Ascending aorta (tissue), 2 donors: ENCODE measurements around the gene ARHGEF7. TPM values are rescaled to one million over a fixed set of nuclear protein-coding genes. Genes with fewer than 3 reads are reported as not detected.

ENCODE experiments used
- DNase-seq, 2 donors: peaks; one replicate each; pipeline ENCODE4 v3.0.0-alpha.2; 2019; ENCODE audit warnings: low spot score in 2 of 2
- H3K27ac ChIP-seq, 2 donors: fragments of 200-600 bp; sonication (generic); one replicate each; pipeline ENCODE4 v1.5.1; 2016 to 2017; ENCODE audit warnings: mild to moderate bottlenecking in 1 of 2
- H3K27me3 ChIP-seq: fragments of 200-600 bp; sonication (generic); one replicate; pipeline ENCODE4 v1.5.1; 2017
- H3K36me3 ChIP-seq, 2 donors: fragments of 200-600 bp; sonication (generic); one replicate each; pipeline ENCODE4 v1.5.1; 2016
- H3K4me1 ChIP-seq, 2 donors: fragments of 200-600 bp; sonication (generic); one replicate each; pipeline ENCODE4 v1.5.1; 2016 to 2017; ENCODE audit warnings: mild to moderate bottlenecking in 1 of 2
- H3K4me3 ChIP-seq, 2 donors: fragments of 200-600 bp; sonication (generic); one replicate each; pipeline ENCODE4 v1.5.1; 2016 to 2017; ENCODE audit warnings: mild to moderate bottlenecking in 1 of 2
- H3K9me3 ChIP-seq, 2 donors: fragments of 200-600 bp; sonication (generic); one replicate each; pipeline ENCODE4 v1.5.1; 2016
- intact Hi-C: fragments of 100-400 bp; cut with DNase I; formaldehyde crosslinking; loops from one replicate; pipeline ENCODE4 v1.15.1; 2023
- total RNA-seq: library from RNA; depleted of rRNA; stranded (reverse); fragments of >200 nt; gene quantifications from one replicate; pipeline ENCODE4 v1.1.0, GENCODE V29; 2016
- TF ChIP-seq, protein P1 (sequence below), 3 experiments: fragments of 200-600 bp in 2 of 3; fragments of 450-650 bp in 1 of 3; sonication (generic) in 2 of 3; IDR thresholded peaks; one replicate each; pipeline ENCODE4 v1.5.1; 2016 to 2019; ENCODE audit warnings: antibody characterized with exemption in 3 of 3, mild to moderate bottlenecking in 1 of 3, moderate library complexity in 1 of 3

The ARHGEF7 gene
- total RNA-seq, 1 donor from 2014 or later = 32.2 TPM

DNA sequence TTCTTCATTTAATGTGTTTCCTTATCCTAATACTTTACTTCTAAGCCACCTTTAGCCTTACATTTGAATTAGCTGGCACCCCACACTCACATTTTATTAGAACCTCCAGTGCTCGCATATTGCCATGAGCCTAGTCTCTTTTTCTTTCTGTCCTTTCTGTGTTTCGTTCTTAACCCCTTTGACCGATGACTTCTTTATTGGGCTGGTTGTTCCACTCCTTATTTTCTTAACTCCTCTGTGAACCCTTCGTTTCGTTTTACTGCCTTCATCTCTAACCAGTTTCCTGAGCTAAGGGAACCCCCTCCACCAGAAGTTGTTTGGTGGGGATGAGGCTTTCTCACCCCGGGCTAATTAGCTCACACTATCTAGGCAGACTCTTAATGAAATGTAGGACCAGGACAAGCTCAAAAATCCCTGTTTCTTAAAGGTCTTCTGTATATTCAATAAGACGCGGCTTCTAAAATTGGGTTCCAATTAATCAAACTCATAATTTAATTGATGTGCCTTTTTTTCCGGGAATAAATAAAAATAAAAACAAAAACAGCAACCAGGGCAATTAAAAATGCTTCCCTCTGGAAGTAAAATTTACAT, 19.1 kb upstream of the ARHGEF7 start:
- intact Hi-C loops = no loop called here
- TF ChIP-seq, protein P1, sequence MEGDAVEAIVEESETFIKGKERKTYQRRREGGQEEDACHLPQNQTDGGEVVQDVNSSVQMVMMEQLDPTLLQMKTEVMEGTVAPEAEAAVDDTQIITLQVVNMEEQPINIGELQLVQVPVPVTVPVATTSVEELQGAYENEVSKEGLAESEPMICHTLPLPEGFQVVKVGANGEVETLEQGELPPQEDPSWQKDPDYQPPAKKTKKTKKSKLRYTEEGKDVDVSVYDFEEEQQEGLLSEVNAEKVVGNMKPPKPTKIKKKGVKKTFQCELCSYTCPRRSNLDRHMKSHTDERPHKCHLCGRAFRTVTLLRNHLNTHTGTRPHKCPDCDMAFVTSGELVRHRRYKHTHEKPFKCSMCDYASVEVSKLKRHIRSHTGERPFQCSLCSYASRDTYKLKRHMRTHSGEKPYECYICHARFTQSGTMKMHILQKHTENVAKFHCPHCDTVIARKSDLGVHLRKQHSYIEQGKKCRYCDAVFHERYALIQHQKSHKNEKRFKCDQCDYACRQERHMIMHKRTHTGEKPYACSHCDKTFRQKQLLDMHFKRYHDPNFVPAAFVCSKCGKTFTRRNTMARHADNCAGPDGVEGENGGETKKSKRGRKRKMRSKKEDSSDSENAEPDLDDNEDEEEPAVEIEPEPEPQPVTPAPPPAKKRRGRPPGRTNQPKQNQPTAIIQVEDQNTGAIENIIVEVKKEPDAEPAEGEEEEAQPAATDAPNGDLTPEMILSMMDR (IDR thresholded peaks at IDR 0.05) = no peak
- no peaks in the 10 kb centered on the region for H3K36me3 ChIP-seq
- H3K4me1 ChIP-seq = no peaks in the 10 kb centered on the region
- no peak overlapping the region for H3K4me3 ChIP-seq
- no peaks in the 10 kb centered on the region for H3K27me3 ChIP-seq
- no peak for DNase-seq
- no peak overlapping the region for H3K27ac ChIP-seq
- no peaks in the 10 kb centered on the region for H3K9me3 ChIP-seq

GRCh38 chr13:111099290-111099689, 15.8 kb upstream of the ARHGEF7 start:
- TF ChIP-seq, protein P1 (IDR thresholded peaks at IDR 0.05) = no peak
- H3K9me3 ChIP-seq = peaks cover 0 to 2% of the 10 kb centered on the region in 2 donors
- H3K4me3 ChIP-seq = no peak overlapping the region
- H3K27ac ChIP-seq = no peak overlapping the region
- H3K27me3 ChIP-seq = no peaks in the 10 kb centered on the region
- H3K4me1 ChIP-seq = no peaks in the 10 kb centered on the region
- no peaks in the 10 kb centered on the region for H3K36me3 ChIP-seq
- no peak for DNase-seq
- intact Hi-C loops = no loop called here

DNA sequence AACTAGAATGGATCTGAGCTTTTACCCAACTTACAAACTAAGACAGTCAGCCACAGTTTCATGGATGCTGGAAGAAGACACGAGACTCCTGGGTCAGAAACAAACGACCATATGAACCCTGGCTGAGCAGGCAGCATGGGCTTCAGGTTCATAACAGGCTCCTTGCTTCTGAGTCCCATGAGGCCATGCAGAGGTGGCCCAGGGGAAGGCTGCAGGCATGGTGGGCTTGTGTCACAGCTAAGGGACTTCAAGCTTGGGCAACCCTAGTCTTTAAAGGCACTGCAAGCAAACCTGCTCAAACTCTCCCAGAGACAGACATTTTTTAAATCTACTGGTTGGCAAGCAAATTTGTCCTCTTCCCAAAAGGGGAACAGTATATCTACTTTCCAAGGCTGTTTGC, 5.1 kb upstream of the ARHGEF7 start:
- no peak for DNase-seq
- intact Hi-C loops = loop anchor here (5.0 kb wide), 1 partner anchor 43 kb away; no protein-coding TSS in a partner anchor

GRCh38 chr13:111111376-111111937, 3.7 kb upstream of the ARHGEF7 start:
- no peak for DNase-seq
- H3K27me3 ChIP-seq = no peaks in the 10 kb centered on the region
- TF ChIP-seq, protein P1 (IDR thresholded peaks at IDR 0.05) = no peak

More for the DNA sequence above, 5.1 kb upstream of the ARHGEF7 start:
- Histone ChIP-seq H3K27me3 (no peaks in the 10 kb centered on the region), H3K36me3 (no peaks in the 10 kb centered on the region), H3K9me3 (no peaks in the 10 kb centered on the region), H3K4me3 (no peak overlapping the region), H3K4me1 (peaks cover 0 to 6% of the 10 kb centered on the region in 2 donors), H3K27ac (no peak overlapping the region)
- TF ChIP-seq, protein P1 (IDR thresholded peaks at IDR 0.05) = no peak

DNA sequence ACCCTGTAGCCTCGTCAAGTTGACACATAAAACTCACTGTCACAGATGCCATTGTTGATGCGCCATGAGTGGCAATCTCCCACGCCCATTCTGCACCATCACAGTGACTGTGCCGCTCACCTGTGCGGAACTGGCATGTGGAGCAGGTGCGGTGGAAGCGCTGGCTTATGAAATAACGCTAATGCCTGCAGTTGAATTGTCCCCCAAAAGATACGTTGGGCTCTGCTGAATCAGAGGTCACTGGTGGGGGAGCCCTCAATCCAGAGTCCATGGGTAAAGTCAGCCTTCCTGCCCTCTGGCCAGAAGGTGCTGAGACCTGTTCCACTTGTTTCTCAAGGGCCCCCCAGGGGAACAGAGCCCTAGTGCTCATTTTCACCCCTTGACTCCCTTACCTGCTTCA, 2.9 kb upstream of the ARHGEF7 start:
- no peaks in the 10 kb centered on the region for H3K9me3 ChIP-seq
- H3K27ac ChIP-seq = no peak overlapping the region
- H3K4me1 ChIP-seq = peaks cover 0 to 9% of the 10 kb centered on the region in 2 donors
- no peak for DNase-seq
- no peak overlapping the region for H3K4me3 ChIP-seq
- no peaks in the 10 kb centered on the region for H3K36me3 ChIP-seq
- intact Hi-C loops = loop anchor here (5.0 kb wide), 1 partner anchor 45 kb away; no protein-coding TSS in a partner anchor
- TF ChIP-seq, protein P1 (IDR thresholded peaks at IDR 0.05) = no peak
- H3K27me3 ChIP-seq = no peaks in the 10 kb centered on the region

More at GRCh38 chr13:111111376-111111937, 3.7 kb upstream of the ARHGEF7 start:
- no peak overlapping the region for H3K27ac ChIP-seq
- intact Hi-C loops = loop anchor here (5.0 kb wide), 1 partner anchor 44 kb away; no protein-coding TSS in a partner anchor
- H3K36me3 ChIP-seq = no peaks in the 10 kb centered on the region
- no peaks in the 10 kb centered on the region for H3K9me3 ChIP-seq
- no peak overlapping the region for H3K4me3 ChIP-seq
- peaks cover 0 to 6% of the 10 kb centered on the region in 2 donors for H3K4me1 ChIP-seq
